ENCODE measurements around the gene WNT9B. TPM values are rescaled to one million over a fixed set of nuclear protein-coding genes. Genes with fewer than 3 reads are reported as not detected.

The WNT9B gene
- total RNA-seq, 1 experiment from 2014 or later = 0.70 TPM

- no peak for TF ChIP-seq CTCF (conservative IDR thresholded peaks at IDR 0.05)
- no peak overlapping the region for H4K91ac ChIP-seq (ENCODE audit: insufficient read length, low read depth, low read length)
Measured at GRCh38 chr17:46895171-46895570, 43.8 kb downstream of the WNT9B start.

More at GRCh38 chr17:46895171-46895570, 43.8 kb downstream of the WNT9B start:
- Histone ChIP-seq H2BK15ac (ENCODE audit: low read depth, low read length) (no peak overlapping the region), H3K9me3 (ENCODE audit: control insufficient read depth, low read depth, low read length) (no peaks in the 10 kb centered on the region), H3T11ph (ENCODE audit: low read length) (no peak overlapping the region), H4K8ac (replicated peaks; ENCODE audit: insufficient read length, low read depth, low read length) (no peak overlapping the region), H3K9ac (ENCODE audit: extremely low read depth, insufficient read length, low read length) (no peak overlapping the region), H3K4ac (ENCODE audit: low read depth, low read length) (no peak overlapping the region), H2BK12ac (ENCODE audit: insufficient read length, low read depth, low read length) (no peak overlapping the region), H3K79me1 (ENCODE audit: insufficient read depth, low read depth, low read length, poor library complexity, severe bottlenecking) (no peaks in the 10 kb centered on the region), H3K23me2 (ENCODE audit: insufficient read length, low read depth, low read length, poor library complexity, severe bottlenecking) (no peaks in the 10 kb centered on the region), H3K4me2 (ENCODE audit: insufficient read depth, insufficient read length, low read length) (no peak overlapping the region), H4K5ac (ENCODE audit: insufficient read length, low read depth, low read length) (no peak overlapping the region), H2AFZ (ENCODE audit: low read length) (no peak overlapping the region), H2BK5ac (ENCODE audit: insufficient read length, low read length) (no peak overlapping the region), H3K79me2 (ENCODE audit: insufficient read depth, low read length) (no peaks in the 10 kb centered on the region), H2BK20ac (ENCODE audit: low read depth, low read length, poor library complexity, severe bottlenecking) (no peak overlapping the region), H2AK5ac (ENCODE audit: insufficient read length, low read length) (no peak overlapping the region), H3K4me1 (ENCODE audit: insufficient read depth, low read length) (no peaks in the 10 kb centered on the region), H2BK120ac (ENCODE audit: low read depth, low read length, poor library complexity, severe bottlenecking) (no peak overlapping the region), H3K27me3 (ENCODE audit: insufficient read depth, low read length) (no peaks in the 10 kb centered on the region), H3K56ac (ENCODE audit: insufficient read length, low read depth, low read length) (no peak overlapping the region), H3K18ac (ENCODE audit: insufficient read length, low read depth, low read length) (no peak overlapping the region), H3K23ac (ENCODE audit: insufficient read length, low read depth, low read length) (no peak overlapping the region), H4K20me1 (ENCODE audit: control insufficient read depth, insufficient read depth, insufficient read length) (peaks cover 2% of the 10 kb centered on the region), H3K14ac (ENCODE audit: insufficient read depth, low read length) (no peak overlapping the region), H3K27ac (ENCODE audit: insufficient read length, low read depth, low read length) (no peak overlapping the region)
- H3K9me3 Mint-ChIP-seq = peaks cover 0 to 8% of the 10 kb centered on the region in 2 experiments; a peak in 3 of 5 replicates
- peaks cover 10 to 13% of the 10 kb centered on the region in 2 experiments for H3K4me1 Mint-ChIP-seq
- no CpG with 5 or more reads among the region's 9 CpGs for WGBS (ENCODE audit: extremely low coverage, insufficient read length, low lambda C conversion rate)
- no peak for DNase-seq
- no peak overlapping the region for H3K4me3 Mint-ChIP-seq
- H3K36me3 Mint-ChIP-seq (ENCODE audit: insufficient read depth in 1 of 3, low read depth in 3 of 3) = no peaks in the 10 kb centered on the region
- H3K27ac Mint-ChIP-seq = no peak overlapping the region
- peaks cover 8% of the 10 kb centered on the region for H3K27me3 Mint-ChIP-seq (ENCODE audit: low read depth)
